ENCODE measurements around the gene DLGAP3.

The DLGAP3 gene

DNA sequence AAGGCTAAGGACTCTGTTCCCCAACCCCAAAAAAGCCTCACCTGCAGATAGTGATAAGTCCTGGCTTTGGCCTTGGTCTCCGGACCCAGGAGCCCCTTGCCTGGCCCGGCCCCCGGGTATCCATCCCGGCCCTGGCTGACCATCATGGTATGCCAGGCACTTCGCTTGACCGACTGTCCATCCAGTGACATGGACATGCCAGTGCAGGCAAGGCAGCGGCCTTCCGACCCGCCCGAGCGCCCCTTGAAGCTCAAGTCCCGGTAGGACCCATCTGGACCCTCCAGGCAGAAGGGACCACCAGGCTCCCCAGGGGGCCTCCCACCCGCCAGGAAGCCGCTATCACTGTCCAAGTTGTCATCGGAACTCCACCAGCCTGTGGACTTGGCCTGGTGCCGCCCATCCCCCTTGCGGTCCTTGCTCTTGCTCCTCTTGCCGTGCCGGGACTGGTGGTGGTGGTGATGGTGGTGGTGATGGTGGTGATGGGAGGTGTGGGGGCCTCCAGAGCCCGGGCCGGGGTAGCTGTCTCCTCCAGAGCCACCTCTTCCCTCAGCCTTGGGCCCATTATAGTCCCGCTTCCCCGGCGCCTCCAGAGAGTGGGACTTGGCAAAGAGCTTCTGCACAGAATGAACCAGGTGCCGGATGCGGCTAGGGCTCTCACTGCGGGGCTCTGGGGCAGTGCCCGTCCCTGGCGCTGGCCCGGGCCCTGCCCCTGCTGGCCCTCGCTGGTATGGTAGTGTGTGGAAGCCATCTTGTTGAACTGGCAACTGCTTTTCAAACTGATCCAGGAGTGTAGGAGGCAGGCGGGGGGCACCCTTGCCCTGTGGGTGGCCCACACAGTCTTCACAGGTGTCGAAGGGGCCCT, 25.0 kb downstream of the DLGAP3 start:
- DNase-seq (ENCODE audit: low read depth): no peak

DNA sequence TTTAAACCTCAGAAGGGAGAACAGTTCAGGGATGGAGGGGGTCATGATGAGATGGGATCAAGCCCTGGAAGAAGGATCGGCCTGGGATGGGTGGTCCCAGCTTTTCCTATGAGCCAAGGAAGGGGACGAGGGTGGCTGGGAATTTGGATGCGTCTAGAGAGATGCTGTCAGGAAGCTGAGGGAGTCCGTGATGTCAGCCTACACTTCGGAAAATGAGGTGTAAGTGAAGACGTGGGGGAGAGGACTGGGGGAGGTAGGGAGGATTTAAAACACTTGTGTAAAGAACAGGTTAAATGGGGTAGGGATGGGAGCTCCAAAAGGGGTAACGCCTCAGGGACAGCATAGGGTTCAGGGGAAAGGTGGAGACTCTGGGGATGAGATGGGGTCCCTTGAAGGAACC, 27.5 kb downstream of the DLGAP3 start:
- DNase-seq (ENCODE audit: low read depth): no peak

DNA sequence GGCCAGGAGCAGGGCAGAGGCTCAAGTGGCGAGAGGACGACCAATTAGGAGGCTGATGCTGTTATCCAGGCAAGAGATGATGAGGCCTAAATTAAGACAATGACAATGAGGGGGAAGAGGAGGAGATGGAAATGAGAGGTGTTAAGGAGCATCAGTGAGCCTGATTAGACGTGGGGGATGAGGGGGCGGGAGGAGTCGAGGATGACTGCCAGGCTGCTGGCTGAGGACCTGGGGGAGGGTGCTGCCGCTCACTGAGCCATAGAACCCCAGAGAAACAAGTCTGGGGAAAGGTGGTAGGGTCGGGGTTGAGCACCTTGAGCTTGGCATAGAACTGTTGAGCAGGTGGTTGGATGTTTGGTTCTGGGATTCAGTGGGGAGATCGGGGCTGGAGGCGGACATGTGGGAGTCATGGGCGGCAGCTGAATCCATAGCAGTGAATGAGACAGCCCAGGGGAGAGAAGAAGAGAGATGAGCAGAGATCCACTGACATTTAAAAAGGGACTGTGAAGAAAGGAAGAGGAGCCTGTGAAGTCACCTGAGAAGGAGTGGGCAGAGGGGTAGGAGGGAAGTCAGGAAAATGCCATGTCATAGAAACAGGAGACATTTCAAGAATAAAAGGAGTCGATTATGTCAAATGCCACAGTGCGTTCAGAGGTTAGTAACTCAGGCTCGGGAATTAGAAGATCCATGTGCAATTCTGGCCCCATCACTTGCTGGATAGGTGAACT, 28.5 kb downstream of the DLGAP3 start:
- no peak for DNase-seq (ENCODE audit: low read depth)

DNA sequence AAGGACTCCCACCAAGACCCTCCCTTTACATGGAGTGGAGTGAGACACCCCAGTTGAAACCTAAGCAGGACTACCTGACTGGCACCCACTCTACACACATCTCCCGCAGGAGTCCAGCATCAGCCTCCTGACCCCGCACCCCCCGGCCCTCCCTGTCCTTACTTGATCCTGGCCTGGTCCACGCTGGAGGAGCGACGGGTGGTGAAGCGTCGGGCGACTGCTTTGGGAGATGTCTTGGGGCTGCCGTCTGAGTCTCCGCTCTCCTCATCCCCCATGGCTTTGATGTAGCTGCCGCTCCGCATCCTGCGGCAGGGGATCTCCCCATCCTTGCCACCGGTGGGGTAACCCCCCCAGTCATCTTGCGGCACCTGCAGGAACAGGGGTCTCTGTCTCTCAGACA, 29.5 kb downstream of the DLGAP3 start:
- DNase-seq (ENCODE audit: low read depth): no peak

DNA sequence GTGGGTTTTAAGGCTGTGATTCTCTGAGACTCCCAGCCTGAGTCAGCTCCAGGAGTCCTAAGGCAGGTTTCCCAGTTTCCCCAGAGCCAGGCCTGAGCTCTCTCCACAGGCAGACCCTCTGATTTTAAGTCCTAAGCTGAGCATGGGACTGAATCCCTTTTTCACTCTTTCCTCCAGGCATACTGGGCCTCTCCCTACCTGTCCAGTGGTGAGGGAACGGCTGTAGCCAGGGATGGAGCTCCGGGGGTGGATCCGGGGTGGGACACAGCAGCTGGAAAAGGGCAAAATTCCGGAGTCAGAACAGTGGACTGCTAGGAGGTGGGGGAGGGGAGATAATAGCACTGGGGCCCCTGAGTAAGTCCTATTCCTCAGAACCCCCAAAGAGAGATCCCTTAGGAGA, 30.0 kb downstream of the DLGAP3 start:
- no peak for DNase-seq (ENCODE audit: low read depth)

DNA sequence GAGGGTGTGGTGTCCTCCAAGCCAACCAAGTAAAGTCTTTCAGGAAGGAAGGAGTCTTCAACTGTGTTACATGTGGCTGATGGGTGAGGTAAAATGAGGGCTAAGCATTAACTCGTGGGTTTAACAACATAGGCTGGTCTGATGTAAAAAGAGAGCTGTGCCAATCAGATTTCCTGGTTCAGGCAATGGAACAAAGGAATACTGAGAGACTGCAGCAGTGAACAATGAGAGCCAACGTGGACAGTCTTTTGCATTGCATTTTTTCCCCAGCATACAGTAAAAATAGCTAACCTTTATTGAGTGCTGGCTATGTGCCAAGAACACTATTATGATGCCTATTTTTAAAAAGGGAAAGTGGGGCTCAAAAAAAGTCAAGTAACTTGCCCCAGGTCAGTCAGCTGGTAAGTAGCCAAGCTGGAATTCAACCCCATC, 31.1 kb downstream of the DLGAP3 start:
- no peak for DNase-seq (ENCODE audit: low read depth)

DNA sequence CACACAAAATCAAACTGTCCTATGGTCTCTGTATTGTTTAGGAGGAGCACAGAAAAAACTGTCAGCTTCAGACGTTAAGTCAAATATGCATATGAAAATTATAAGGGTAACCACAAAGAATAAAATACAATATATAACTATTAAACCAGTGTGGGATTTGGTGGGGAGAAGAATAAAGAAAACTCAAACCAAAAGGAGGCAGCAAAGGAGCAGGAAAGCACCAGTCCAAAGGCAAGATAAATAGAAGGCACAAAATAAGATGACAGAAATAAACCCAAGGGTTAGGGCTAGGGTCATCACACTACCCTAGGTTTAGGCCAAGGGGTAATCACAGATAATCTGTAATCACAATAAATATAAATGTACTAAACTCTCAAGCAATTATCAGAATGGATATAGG, 32.8 kb downstream of the DLGAP3 start:
- no peak for DNase-seq (ENCODE audit: low read depth)

DNA sequence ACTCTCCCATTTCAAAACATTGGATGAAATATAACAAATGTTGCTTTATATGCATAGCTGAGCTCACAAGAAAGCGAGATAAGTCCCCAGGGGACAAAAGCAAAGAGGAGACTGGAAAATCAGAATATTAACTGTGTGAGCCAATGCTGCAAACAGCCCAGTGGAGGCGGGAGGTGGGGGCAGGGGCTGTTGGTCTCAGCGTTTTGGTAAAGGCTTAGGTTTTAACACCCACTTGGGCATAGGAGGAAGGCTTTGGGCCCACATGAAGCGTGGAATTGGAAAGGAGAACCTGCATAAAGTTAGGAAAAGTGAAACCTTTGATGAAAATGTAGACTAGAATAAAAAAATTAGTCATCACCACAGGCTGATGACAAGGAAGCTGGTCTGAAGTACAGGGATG, 39.7 kb downstream of the DLGAP3 start:
- no peak for DNase-seq (ENCODE audit: low read depth)

DNA sequence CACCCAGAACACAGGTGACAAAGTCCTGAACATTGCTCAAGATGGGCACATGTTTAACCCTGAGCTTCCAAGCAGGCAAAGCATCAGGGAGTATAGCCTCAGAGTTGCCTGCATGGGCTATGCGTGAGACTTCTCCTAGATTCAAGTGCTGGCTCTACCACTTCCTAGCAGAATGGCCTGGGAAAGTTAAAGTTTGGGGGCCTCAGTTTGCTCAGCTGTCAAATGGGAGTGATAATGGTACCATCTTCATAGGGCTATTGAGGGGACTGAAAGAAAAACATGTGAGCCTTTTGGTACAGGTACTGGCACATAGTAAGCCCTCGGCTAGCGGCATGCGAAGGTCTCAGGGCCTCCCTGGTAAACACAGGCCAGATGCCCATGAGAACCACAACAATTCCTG, 41.9 kb downstream of the DLGAP3 start:
- DNase-seq (ENCODE audit: low read depth): no peak

DNA sequence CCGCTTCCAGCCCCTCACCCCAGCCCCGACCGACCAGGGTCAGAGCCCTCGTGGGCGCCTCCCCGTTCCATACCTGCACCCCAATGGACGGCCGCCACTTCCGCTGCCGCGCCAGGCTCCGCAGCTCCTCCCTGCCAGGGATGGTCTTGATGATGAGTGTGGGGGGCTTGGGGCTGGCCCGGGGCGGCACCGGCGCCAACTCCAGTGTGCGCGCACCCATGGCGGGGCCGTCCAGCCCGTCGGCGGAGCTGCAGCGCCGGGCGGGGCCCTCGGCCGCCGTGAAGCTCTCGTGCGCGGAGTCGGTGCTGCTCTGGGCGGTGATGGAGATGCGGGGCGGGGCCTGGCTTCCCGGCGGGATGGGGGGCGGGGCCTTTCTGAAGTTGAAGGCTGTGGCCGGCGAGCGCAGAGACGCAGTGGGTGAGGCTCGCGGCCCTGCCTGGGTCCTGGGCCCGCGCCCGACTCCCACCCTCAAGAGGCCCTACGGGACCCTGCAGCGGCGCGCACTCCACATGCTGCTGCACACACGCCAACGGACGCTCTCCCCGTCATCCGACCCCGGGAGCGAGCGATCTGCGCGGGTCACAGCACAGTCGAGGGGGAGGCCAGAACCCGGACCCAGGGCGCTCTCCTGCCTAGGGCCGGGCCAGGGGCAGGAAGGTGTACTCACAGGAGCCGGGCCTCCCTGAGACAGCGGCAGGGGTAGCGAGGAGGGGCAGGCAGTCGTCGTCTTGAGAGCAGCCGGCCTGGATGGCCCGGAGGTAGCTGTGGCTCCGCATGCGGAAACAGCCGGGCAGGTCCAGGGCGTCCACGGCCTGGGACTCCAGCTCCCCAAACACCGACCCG, 43.8 kb downstream of the DLGAP3 start:
- peak; percentile 38 for DNase-seq (ENCODE audit: low read depth)

DNA sequence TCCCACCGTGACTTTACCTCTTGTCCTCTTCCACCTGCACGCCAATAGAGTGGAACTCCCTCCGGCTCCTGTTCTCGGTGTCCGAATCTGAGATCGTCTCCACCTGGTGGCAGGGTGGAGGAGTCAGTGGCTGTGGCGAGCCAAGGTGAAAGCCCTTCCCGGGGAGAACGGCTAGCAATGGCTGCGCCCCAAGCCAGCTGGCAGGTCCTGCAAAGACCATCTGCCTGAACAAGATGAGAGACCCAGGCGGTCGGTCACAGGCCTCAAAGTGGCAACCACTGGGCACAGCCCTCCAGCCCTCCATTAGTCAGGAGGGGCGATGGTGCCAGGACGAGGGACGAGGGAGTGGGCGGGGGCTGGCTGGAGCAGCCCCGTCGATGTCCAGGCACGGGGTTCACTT, 44.5 kb downstream of the DLGAP3 start:
- no peak for DNase-seq (ENCODE audit: low read depth)

DNA sequence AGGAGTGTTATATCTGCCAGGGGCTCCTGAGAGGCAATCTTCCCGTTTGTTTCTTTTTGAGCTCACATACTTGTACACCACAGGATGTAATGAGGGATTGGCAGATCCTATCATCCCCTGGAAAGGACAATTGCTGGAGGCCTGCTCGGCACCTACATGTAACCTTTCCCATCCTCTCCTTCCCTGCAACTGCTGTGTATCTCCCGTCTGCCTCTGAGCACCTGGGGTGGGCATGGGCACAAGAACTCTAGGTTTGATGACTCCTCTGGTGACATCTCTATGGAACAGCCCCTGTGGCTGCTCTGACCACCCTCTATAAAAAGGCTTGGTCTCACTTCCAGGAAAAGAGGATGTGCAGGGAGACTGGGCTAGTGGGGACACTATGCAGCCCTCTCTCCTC, 44.9 kb downstream of the DLGAP3 start:
- DNase-seq (ENCODE audit: low read depth): no peak

DNA sequence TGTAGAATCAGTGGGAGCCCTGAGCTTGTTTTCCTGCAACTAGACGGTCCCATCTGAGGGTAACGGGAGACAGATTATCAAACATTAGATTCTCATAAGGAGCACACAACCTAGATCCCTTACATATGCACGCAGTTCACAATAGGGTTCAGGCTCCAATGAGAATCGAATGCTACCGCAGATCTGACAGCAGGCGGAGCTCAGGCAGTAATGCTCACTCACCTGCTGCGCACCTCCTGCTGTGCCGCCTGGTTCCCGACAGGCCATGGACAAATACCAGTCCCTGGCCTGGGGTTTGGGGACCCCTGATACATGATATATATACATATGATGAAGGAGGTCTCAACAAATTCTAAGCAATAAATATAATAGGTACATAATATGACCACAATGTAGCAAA, 50.2 kb downstream of the DLGAP3 start:
- no peak for DNase-seq (ENCODE audit: low read depth)

DNA sequence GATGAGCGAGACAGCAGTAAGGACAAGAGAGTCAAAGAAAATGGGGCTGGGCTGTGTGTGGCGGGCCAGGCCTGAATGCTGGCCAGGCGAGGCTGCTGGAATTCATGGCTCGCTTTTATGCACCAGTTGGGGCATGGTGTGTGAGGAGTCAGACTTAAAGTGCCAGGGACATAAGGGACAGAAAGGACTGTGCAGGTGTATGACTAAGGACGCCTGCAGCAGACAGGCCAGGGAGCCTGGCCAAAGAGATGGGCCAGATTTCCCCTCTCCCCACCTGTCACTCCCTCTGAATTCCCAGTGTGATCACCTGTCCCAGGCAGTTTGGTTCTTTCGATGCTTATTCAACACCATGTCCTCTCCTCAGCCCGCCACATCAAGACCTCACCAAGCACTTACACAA, 53.0 kb downstream of the DLGAP3 start:
- DNase-seq (ENCODE audit: low read depth): no peak

DNA sequence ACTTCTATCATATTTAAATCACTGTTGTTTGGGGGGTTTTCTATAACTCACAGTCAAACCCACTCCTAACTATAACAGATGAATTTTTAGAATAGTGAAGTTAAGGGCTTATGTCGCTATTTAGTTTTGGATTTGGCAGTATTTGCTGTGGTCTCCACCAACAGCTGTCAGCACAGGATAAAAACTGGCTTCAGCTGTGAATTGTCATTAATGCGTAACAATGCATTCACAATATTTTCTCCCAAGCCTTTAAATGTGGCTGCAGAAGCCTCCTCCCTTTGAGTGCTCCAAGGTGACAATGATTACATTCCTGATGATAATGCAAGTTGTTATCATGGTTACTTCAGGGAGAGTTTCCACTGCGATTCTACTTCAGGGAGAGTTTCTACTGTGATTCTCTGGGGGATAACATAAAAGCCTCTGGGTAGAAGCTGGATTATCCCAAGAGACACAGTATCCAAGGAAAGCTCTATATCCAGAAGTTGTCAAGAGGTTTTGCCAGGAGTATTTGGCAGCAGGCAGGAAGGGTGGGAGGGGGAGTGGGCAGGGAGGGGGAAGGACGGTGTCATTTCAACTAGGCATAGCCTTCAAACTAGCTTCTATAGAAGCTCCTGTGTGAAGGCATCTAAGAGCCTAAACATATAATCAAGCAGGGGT, 55.0 kb downstream of the DLGAP3 start:
- DNase-seq (ENCODE audit: low read depth): no peak

DNA sequence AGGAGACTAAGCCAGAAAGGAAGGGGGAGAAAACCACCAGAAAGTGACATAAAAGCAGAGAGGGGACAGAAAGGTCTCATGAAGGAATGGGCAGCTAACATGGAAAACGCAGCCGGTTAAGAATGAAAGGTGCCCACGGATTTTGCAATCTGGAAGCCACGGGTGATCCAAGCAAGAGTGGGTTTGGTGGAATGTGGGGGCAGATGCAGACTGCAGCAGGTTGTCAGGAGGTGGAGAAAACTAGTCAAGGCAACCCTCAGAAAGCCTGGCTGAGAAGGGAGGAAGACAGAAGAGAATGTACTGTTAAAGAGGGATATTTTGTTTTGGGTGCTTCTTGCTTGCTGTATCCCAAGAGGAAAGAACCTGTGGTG, 57.3 kb downstream of the DLGAP3 start:
- no peak for DNase-seq (ENCODE audit: low read depth)

DNA sequence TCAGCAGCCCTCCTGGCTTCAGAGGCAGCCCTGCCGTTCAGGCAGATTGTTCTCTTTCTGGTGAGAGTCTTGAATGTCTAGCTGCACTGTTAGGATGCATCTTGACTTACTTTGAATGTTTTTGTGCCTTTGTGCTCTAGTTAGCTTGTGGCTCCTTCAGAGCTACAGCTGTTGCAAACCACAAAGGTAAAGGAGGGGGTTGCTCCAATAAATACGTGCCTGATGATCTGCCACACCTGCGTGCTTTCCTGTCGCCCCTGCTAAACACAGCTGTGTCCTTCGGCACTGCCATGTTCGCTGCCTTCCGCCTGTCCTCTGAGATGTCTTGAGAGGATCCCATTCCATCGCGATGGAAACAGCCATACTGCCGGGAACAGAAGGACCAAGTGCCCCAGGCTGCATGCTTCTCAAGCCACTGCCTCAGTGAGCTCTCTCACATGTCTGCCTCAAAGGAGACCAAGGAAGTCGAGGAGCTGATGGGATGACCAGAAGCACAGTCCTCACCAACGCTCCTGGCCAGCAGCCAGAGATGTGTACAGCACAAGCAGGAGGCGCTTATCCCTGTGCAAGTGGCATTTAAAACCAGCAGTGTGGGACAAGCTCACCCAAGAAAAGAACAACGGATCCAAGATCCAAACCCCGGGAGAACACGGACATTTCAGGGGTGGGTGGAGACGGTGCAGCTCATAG, 57.9 kb downstream of the DLGAP3 start:
- no peak for DNase-seq (ENCODE audit: low read depth)

DNA sequence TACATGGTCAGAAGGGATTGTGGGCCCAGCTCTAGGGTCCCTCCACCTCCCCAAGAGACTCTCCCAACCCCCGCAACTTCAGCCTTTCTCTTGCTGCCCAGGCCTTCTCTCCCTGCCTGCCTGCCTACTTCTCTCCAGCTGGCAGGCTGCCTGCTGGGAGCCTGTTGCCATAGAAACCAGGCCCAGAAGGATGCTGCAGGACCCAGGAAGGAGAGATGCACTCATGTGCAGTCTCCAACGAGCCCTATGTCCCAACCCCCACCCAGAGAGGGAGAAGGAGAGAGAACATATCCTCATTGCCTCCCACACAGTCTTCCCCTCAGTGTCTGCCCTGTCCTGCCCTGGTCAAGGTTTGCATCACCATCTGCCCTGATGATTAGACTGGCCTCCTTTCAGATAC, 59.1 kb downstream of the DLGAP3 start:
- DNase-seq (ENCODE audit: low read depth): no peak

DNA sequence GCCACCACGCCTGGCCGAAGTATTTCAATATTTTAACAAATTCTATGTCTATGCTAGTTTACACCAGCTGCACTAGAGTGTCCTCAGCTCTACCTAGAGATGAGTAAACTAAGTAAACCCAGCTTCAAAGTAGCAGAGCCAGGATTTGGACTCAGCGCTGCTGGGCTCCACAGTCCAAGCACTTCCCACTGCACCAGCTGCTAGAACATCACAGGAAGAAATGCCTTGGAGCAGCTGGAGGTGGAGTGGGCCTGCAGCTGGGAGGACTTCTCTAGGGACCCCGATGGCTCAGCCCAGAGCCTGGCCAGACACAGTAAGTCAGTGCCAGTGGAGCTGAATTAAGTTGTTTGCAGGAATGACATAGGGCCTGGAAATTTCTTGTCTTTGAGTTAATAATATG, 59.7 kb downstream of the DLGAP3 start:
- no peak for DNase-seq (ENCODE audit: low read depth)

DNA sequence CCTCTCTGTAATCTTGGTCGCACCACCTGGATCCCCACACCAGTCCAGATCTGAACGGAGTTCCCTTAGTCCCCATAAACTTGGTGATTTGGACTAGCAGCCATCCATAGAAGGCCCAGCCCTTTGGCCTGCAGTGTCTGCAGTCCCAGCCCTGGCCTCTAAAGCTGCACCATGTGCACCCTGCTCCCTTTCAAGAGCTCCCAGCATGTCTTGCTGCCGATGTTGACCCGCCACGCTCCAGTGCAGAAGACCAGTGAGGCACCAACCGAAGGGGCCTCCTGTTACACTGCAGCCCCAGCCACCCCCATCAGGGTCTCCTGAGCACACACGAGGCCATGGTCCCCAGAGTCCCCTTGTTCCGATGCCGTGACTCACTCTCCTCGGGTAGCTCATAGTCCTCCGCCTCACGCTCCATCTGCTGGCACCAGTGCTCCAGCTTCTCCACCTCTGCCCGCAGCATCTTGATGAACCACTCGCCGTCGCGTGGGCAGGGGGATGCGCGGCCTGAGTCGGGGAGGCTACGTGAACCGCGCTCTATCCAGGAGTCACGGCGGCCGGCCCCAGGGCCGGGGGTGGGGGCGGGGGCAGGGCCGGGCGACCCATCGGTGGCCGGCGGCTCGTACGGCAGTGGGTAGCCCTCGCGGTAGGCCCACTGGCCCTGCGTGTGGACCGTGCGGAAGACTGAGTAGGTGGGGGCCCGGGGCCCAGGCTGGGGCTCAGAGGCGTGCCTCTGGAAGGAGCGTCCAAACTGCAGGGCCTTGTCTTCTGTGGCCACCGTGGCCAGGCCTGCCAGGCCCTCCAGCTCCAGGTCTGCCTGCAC, 61.0 kb downstream of the DLGAP3 start:
- DNase-seq (ENCODE audit: low read depth): no peak

DNA sequence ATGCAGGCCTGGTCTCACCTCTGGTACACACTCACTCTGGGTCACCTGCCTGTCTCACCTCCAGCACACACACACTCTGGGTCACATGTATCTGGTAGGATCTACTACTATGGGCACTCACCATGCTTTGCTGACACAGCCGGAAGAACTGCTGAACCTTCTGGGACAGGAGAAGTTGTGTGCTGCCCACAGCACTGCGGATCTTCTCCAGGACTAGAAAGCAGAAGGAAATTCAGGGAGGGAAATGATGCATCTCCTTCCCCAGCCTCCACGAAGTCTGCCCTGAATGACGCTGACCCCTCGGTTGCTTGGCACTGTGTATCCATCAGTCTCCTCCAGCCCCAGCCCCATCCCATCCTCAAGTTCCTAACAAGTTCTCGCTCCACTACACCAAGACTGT, 62.0 kb downstream of the DLGAP3 start:
- no peak for DNase-seq (ENCODE audit: low read depth)
